ENCODE data around the gene PKHD1. TPM values are rescaled to one million over a fixed set of nuclear protein-coding genes. Genes with fewer than 3 reads are reported as not detected.

The PKHD1 gene
- total RNA-seq, 1 donor from 2014 or later, result 0.03 TPM

- Mint-ChIP-seq H3K27ac (ENCODE audit: unreplicated experiment) (no peak overlapping the region), H3K4me3 (ENCODE audit: unreplicated experiment) (no peak overlapping the region), H3K9me3 (ENCODE audit: unreplicated experiment) (no peaks in the 10 kb centered on the region), H3K36me3 (ENCODE audit: low read depth, unreplicated experiment) (no peaks in the 10 kb centered on the region), H3K27me3 (ENCODE audit: unreplicated experiment) (peaks cover 4% of the 10 kb centered on the region), H3K4me1 (ENCODE audit: unreplicated experiment) (peaks cover 46% of the 10 kb centered on the region)
- DNase-seq (ENCODE audit: low spot score), result no peak
- TF ChIP-seq CTCF (IDR thresholded peaks at IDR 0.05; ENCODE audit: unreplicated experiment), result no peak
These were observed 245.8 kb downstream of the PKHD1 start for GRCh38 chr6:51841626-51842025.

GRCh38 chr6:51839726-51840374 is 247.6 kb downstream of the PKHD1 start:
- H3K27ac Mint-ChIP-seq (ENCODE audit: unreplicated experiment), result no peak overlapping the region
- H3K4me3 Mint-ChIP-seq (ENCODE audit: unreplicated experiment), result no peak overlapping the region
- H3K36me3 Mint-ChIP-seq (ENCODE audit: low read depth, unreplicated experiment), result no peaks in the 10 kb centered on the region
- no peaks in the 10 kb centered on the region for H3K9me3 Mint-ChIP-seq (ENCODE audit: unreplicated experiment)
- no peak for DNase-seq (ENCODE audit: low spot score)
- H3K27me3 Mint-ChIP-seq (ENCODE audit: unreplicated experiment), result peaks cover 5% of the 10 kb centered on the region
- no peak for TF ChIP-seq CTCF (IDR thresholded peaks at IDR 0.05; ENCODE audit: unreplicated experiment)
- peaks cover 46% of the 10 kb centered on the region for H3K4me1 Mint-ChIP-seq (ENCODE audit: unreplicated experiment)

GRCh38 chr6:51830666-51831065 is 256.7 kb downstream of the PKHD1 start:
- no peak for DNase-seq (ENCODE audit: low spot score)
- no peaks in the 10 kb centered on the region for H3K27me3 Mint-ChIP-seq (ENCODE audit: unreplicated experiment)
- no peaks in the 10 kb centered on the region for H3K9me3 Mint-ChIP-seq (ENCODE audit: unreplicated experiment)
- no peak for TF ChIP-seq CTCF (IDR thresholded peaks at IDR 0.05; ENCODE audit: unreplicated experiment)
- H3K4me3 Mint-ChIP-seq (ENCODE audit: unreplicated experiment), result no peak overlapping the region
- no peaks in the 10 kb centered on the region for H3K36me3 Mint-ChIP-seq (ENCODE audit: low read depth, unreplicated experiment)
- H3K4me1 Mint-ChIP-seq (ENCODE audit: unreplicated experiment), result no peaks in the 10 kb centered on the region
- H3K27ac Mint-ChIP-seq (ENCODE audit: unreplicated experiment), result no peak overlapping the region

- H3K4me1 Mint-ChIP-seq (ENCODE audit: unreplicated experiment), result no peaks in the 10 kb centered on the region
- H3K27ac Mint-ChIP-seq (ENCODE audit: unreplicated experiment), result no peak overlapping the region
- no peaks in the 10 kb centered on the region for H3K36me3 Mint-ChIP-seq (ENCODE audit: low read depth, unreplicated experiment)
- no peak for TF ChIP-seq CTCF (IDR thresholded peaks at IDR 0.05; ENCODE audit: unreplicated experiment)
- no peaks in the 10 kb centered on the region for H3K27me3 Mint-ChIP-seq (ENCODE audit: unreplicated experiment)
- no peak overlapping the region for H3K4me3 Mint-ChIP-seq (ENCODE audit: unreplicated experiment)
- no peak for DNase-seq (ENCODE audit: low spot score)
- no peaks in the 10 kb centered on the region for H3K9me3 Mint-ChIP-seq (ENCODE audit: unreplicated experiment)
These were observed 259.8 kb downstream of the PKHD1 start for GRCh38 chr6:51827580-51827979.

GRCh38 chr6:51824940-51825339 is 262.5 kb downstream of the PKHD1 start:
- no peaks in the 10 kb centered on the region for H3K9me3 Mint-ChIP-seq (ENCODE audit: unreplicated experiment)
- H3K4me3 Mint-ChIP-seq (ENCODE audit: unreplicated experiment), result no peak overlapping the region

More at GRCh38 chr6:51824940-51825339, 262.5 kb downstream of the PKHD1 start:
- TF ChIP-seq CTCF (IDR thresholded peaks at IDR 0.05; ENCODE audit: unreplicated experiment), result no peak
- Mint-ChIP-seq H3K36me3 (ENCODE audit: low read depth, unreplicated experiment) (no peaks in the 10 kb centered on the region), H3K27me3 (ENCODE audit: unreplicated experiment) (no peaks in the 10 kb centered on the region), H3K27ac (ENCODE audit: unreplicated experiment) (no peak overlapping the region), H3K4me1 (ENCODE audit: unreplicated experiment) (no peaks in the 10 kb centered on the region)
- DNase-seq (ENCODE audit: low spot score), result no peak

All from endothelial cell (in vitro differentiated cells).